ENCODE data around the gene TRIM14. TPM values are rescaled to one million over a fixed set of nuclear protein-coding genes. Genes with fewer than 3 reads are reported as not detected.

The TRIM14 gene
- total RNA-seq, 4 donors from 2014 or later = 21.0 to 39.2 (median 31.6) TPM

GRCh38 chr9:98075332-98075805 is 43.7 kb downstream of the TRIM14 start:
- peaks cover 4 to 32% (median 5%) of the 10 kb centered on the region in 3 donors for H3K36me3 ChIP-seq
- 12 to 18% methylated on average over 6 of the region's 6 CpGs for WGBS, 2 donors
- no peak for DNase-seq
- no peaks in the 10 kb centered on the region for H3K27me3 ChIP-seq
- no peaks in the 10 kb centered on the region for H3K9me3 ChIP-seq
- H3K4me1 ChIP-seq = peaks cover 34 to 70% (median 36%) of the 10 kb centered on the region in 3 donors
- intact Hi-C loops (cut with DNase I) = no loop called here
- no peak overlapping the region for H3K4me3 ChIP-seq
- peak overlapping the region; percentile 60 to 87 (median 84) for H3K27ac ChIP-seq
- TF ChIP-seq POLR2A (IDR thresholded peaks at IDR 0.05) (no peak), CTCF (IDR thresholded peaks at IDR 0.05) (no peak)

- intact Hi-C loops (cut with DNase I) = no loop called here
- H3K4me1 ChIP-seq = peaks cover 34 to 61% (median 36%) of the 10 kb centered on the region in 3 donors
- no peaks in the 10 kb centered on the region for H3K9me3 ChIP-seq
- no peak for DNase-seq
- H3K27me3 ChIP-seq = no peaks in the 10 kb centered on the region
- TF ChIP-seq POLR2A (IDR thresholded peaks at IDR 0.05) = no peak
- TF ChIP-seq CTCF (IDR thresholded peaks at IDR 0.05) = peak; percentile 91 to 99 (median 93)
- H3K27ac ChIP-seq = peak overlapping the region; percentile 78 to 87 (median 84)
- H3K4me3 ChIP-seq = no peak overlapping the region
- H3K36me3 ChIP-seq = peaks cover 3 to 26% (median 5%) of the 10 kb centered on the region in 3 donors
- 11 to 14% methylated on average over 7 to 11 of the region's 13 CpGs for WGBS, 2 donors
Measured at GRCh38 chr9:98074115-98074990, 44.7 kb downstream of the TRIM14 start.

- 55 to 60% methylated on average over 1 to 8 of the region's 9 CpGs for WGBS, 2 donors
- TF ChIP-seq POLR2A (IDR thresholded peaks at IDR 0.05) (no peak), CTCF (IDR thresholded peaks at IDR 0.05) (no peak)
- H3K4me3 ChIP-seq = peak overlapping the region in 1 of 4 donors; percentile 3
- intact Hi-C loops (cut with DNase I) = no loop called here
- H3K4me1 ChIP-seq = peaks cover 34 to 57% (median 36%) of the 10 kb centered on the region in 3 donors
- no peak for DNase-seq
- H3K9me3 ChIP-seq = no peaks in the 10 kb centered on the region
- H3K36me3 ChIP-seq = peaks cover 0 to 27% (median 0%) of the 10 kb centered on the region in 3 donors
- H3K27ac ChIP-seq = peak overlapping the region; percentile 78 to 87 (median 84)
- no peaks in the 10 kb centered on the region for H3K27me3 ChIP-seq
Measured at GRCh38 chr9:98071737-98072136, 47.3 kb downstream of the TRIM14 start.

- H3K27ac ChIP-seq = no peak overlapping the region
- H3K4me1 ChIP-seq = peaks cover 28 to 46% (median 30%) of the 10 kb centered on the region in 3 donors
- DNase-seq = no peak
- H3K9me3 ChIP-seq = no peaks in the 10 kb centered on the region
- intact Hi-C loops (cut with DNase I) = no loop called here
- no peak overlapping the region for H3K4me3 ChIP-seq
- TF ChIP-seq POLR2A (IDR thresholded peaks at IDR 0.05) = no peak
- peaks cover 0 to 38% (median 0%) of the 10 kb centered on the region in 3 donors for H3K36me3 ChIP-seq
- 93 to 99% methylated on average over 7 of the region's 7 CpGs for WGBS, 2 donors
- no peaks in the 10 kb centered on the region for H3K27me3 ChIP-seq
Measured at GRCh38 chr9:98070704-98071103, 48.3 kb downstream of the TRIM14 start.

- Histone ChIP-seq H3K4me3 (no peak overlapping the region), H3K9me3 (no peaks in the 10 kb centered on the region), H3K27ac (no peak overlapping the region), H3K27me3 (no peaks in the 10 kb centered on the region), H3K4me1 (peaks cover 21 to 35% (median 23%) of the 10 kb centered on the region in 3 donors), H3K36me3 (peaks cover 0 to 49% (median 2%) of the 10 kb centered on the region in 3 donors)
- intact Hi-C loops (cut with DNase I) = no loop called here
- TF ChIP-seq POLR2A (IDR thresholded peaks at IDR 0.05) = no peak
- TF ChIP-seq CTCF (IDR thresholded peaks at IDR 0.05) = no peak
- WGBS, 2 donors = 92 to 97% methylated on average over 6 of the region's 6 CpGs
- no peak for DNase-seq
Measured at GRCh38 chr9:98069551-98069950, 49.5 kb downstream of the TRIM14 start.

All from esophagus squamous epithelium (tissue), 5 donors.